Liver (tissue), 9 donors: ENCODE results near the gene SDK2. TPM values are rescaled to one million over a fixed set of nuclear protein-coding genes. Genes with fewer than 3 reads are reported as not detected.

ENCODE experiments used
- DNase-seq: peaks from one replicate; pipeline ENCODE4 v3.0.0-alpha.2; 2017; ENCODE audit warnings: low spot score
- H3K27ac ChIP-seq, 2 donors: one replicate each; pipeline ENCODE4 v1.7.0; 2013; ENCODE audit warnings: inconsistent platforms in 2 of 2, low read length in 2 of 2, control low read depth in 1 of 2, low read depth in 1 of 2, mild to moderate bottlenecking in 1 of 2
- H3K27me3 ChIP-seq, 4 donors: one replicate each; pipeline versions ENCODE4 v1.6.1 to v1.7.0; 2013; ENCODE audit warnings: low read length in 3 of 4, inconsistent platforms in 1 of 4, mild to moderate bottlenecking in 1 of 4, moderate library complexity in 1 of 4; ENCODE audit not compliant: control insufficient read depth in 4 of 4, insufficient read depth in 4 of 4
- H3K36me3 ChIP-seq, 4 donors: one replicate each; pipeline versions ENCODE4 v1.6.1 to v1.7.0; 2013; ENCODE audit warnings: low read length in 3 of 4, mild to moderate bottlenecking in 3 of 4, low read depth in 1 of 4, moderate library complexity in 1 of 4; ENCODE audit not compliant: control insufficient read depth in 4 of 4, insufficient read depth in 3 of 4
- H3K4me1 ChIP-seq, 4 donors: one replicate each; pipeline versions ENCODE4 v1.6.1 to v1.7.0; 2013; ENCODE audit warnings: low read length in 3 of 4, mild to moderate bottlenecking in 3 of 4, moderate library complexity in 1 of 4; ENCODE audit not compliant: control insufficient read depth in 4 of 4, insufficient read depth in 4 of 4
- H3K4me3 ChIP-seq, 3 donors: one replicate each; pipeline versions ENCODE4 v1.6.1 to v1.7.0; 2013; ENCODE audit warnings: low read length in 3 of 3, control low read depth in 1 of 3, low read depth in 1 of 3, mild to moderate bottlenecking in 1 of 3
- H3K9ac ChIP-seq, 2 donors: one replicate each; pipeline ENCODE4 v1.7.0; 2013; ENCODE audit warnings: low read length in 2 of 2, mild to moderate bottlenecking in 2 of 2, moderate library complexity in 2 of 2, control low read depth in 1 of 2, low read depth in 1 of 2
- H3K9me3 ChIP-seq, 4 donors: one replicate each; pipeline versions ENCODE4 v1.6.1 to v1.7.0; 2013; ENCODE audit warnings: low read length in 3 of 4; ENCODE audit not compliant: control insufficient read depth in 4 of 4
- EGR1 ChIP-seq, 2 donors: IDR thresholded peaks; 2 replicates each; pipeline ENCODE4 v1.6.1; 2016 to 2018; ENCODE audit warnings: antibody characterized with exemption in 2 of 2, low read depth in 2 of 2
- FOXA1 ChIP-seq: IDR thresholded peaks from 2 replicates; pipeline ENCODE4 v1.6.1; 2016; ENCODE audit warnings: antibody characterized with exemption
- FOXA2 ChIP-seq: IDR thresholded peaks from 2 replicates; pipeline ENCODE4 v1.6.1; 2016; ENCODE audit warnings: antibody characterized with exemption
- GABPA ChIP-seq, 2 donors: IDR thresholded peaks in 1 of 2; conservative IDR thresholded peaks in 1 of 2; 2 replicates each; pipeline ENCODE4 v1.6.1; 2016; ENCODE audit warnings: antibody characterized with exemption in 2 of 2, mild to moderate bottlenecking in 1 of 2, moderate library complexity in 1 of 2
- HNF4A ChIP-seq, 2 donors: conservative IDR thresholded peaks; 2 replicates each; pipeline ENCODE4 v1.6.1; 2016; ENCODE audit warnings: antibody characterized with exemption in 2 of 2, mild to moderate bottlenecking in 2 of 2
- HNF4G ChIP-seq: IDR thresholded peaks from 2 replicates; pipeline ENCODE4 v1.6.1; 2016; ENCODE audit warnings: antibody characterized with exemption
- JUND ChIP-seq, 2 donors: IDR thresholded peaks; 2 replicates each; pipeline ENCODE4 v1.6.1; 2016; ENCODE audit warnings: antibody characterized with exemption in 2 of 2
- NR2F2 ChIP-seq: IDR thresholded peaks from 2 replicates; pipeline ENCODE4 v1.6.1; 2016; ENCODE audit warnings: antibody characterized with exemption
- RAD21 ChIP-seq, 2 donors: IDR thresholded peaks; 2 replicates each; pipeline ENCODE4 v1.6.1; 2016; ENCODE audit warnings: antibody characterized with exemption in 2 of 2, mild to moderate bottlenecking in 2 of 2
- RXRA ChIP-seq, 2 donors: IDR thresholded peaks; 2 replicates each; pipeline ENCODE4 v1.6.1; 2017 to 2018; ENCODE audit warnings: antibody characterized with exemption in 2 of 2, mild to moderate bottlenecking in 1 of 2
- SP1 ChIP-seq: IDR thresholded peaks from 2 replicates; pipeline ENCODE4 v1.6.1; 2018; ENCODE audit warnings: antibody characterized with exemption, mild to moderate bottlenecking
- TAF1 ChIP-seq: conservative IDR thresholded peaks from 2 replicates; pipeline ENCODE4 v1.6.1; 2016; ENCODE audit warnings: antibody characterized with exemption, mild to moderate bottlenecking
- YY1 ChIP-seq: IDR thresholded peaks from 2 replicates; pipeline ENCODE4 v1.6.1; 2016; ENCODE audit warnings: antibody characterized with exemption, mild to moderate bottlenecking
- WGBS: extraction: QIAGEN DNeasy Blood & Tissue Kit; methylation state at CpG from one replicate; pipeline ENCODE4 v1.1.7; 2013; 5-methylcytosine and 5-hydroxymethylcytosine counted together
- polyA plus RNA-seq, 2 donors: library from polyadenylated mRNA; stranded (reverse) in 1 of 2; unstranded in 1 of 2; fragments of 200-250 nt in 1 of 2; fragments of >200 nt in 1 of 2; fragmentation: Nextera tagmentation in 1 of 2; extraction: Ambion mirVana in 1 of 2; gene quantifications; one replicate each; pipeline versions ENCODE4 v1.2.1 to v1.2.3, GENCODE V29; 2013 to 2015
- total RNA-seq, 2 donors: library from RNA; depleted of rRNA; stranded (reverse); fragments of >200 nt; gene quantifications; one replicate each; pipeline ENCODE4 v1.2.3, GENCODE V29; 2014
- TF ChIP-seq, protein P1 (sequence below): IDR thresholded peaks from 2 replicates; pipeline ENCODE4 v1.6.1; 2016; ENCODE audit warnings: antibody characterized with exemption
- TF ChIP-seq, protein P2 (sequence below): IDR thresholded peaks from 2 replicates; pipeline ENCODE4 v1.6.1; 2016; ENCODE audit warnings: antibody characterized with exemption
- TF ChIP-seq, protein P3 (sequence below): IDR thresholded peaks from 2 replicates; pipeline ENCODE4 v1.6.1; 2016; ENCODE audit warnings: antibody characterized with exemption, mild to moderate bottlenecking
- TF ChIP-seq, protein P4 (sequence below): IDR thresholded peaks from 2 replicates; pipeline ENCODE4 v1.6.1; 2016; ENCODE audit warnings: antibody characterized with exemption
- TF ChIP-seq, protein P5 (sequence below): fragments of 150-350 bp; IDR thresholded peaks from 2 replicates; pipeline ENCODE4 v1.5.1; 2017; ENCODE audit warnings: improper control_type of control experiment, low read depth, low read length; ENCODE audit not compliant: missing input control
- donor health status: healthy.
- donor health status: healthy.
- donor health status: healthy.
- donor health status: healthy.
- donor health status: healthy.

SDK2 gene
- total and polyA plus RNA-seq, 4 donors: 0.05 to 0.42 (median 0.10) TPM

DNA sequence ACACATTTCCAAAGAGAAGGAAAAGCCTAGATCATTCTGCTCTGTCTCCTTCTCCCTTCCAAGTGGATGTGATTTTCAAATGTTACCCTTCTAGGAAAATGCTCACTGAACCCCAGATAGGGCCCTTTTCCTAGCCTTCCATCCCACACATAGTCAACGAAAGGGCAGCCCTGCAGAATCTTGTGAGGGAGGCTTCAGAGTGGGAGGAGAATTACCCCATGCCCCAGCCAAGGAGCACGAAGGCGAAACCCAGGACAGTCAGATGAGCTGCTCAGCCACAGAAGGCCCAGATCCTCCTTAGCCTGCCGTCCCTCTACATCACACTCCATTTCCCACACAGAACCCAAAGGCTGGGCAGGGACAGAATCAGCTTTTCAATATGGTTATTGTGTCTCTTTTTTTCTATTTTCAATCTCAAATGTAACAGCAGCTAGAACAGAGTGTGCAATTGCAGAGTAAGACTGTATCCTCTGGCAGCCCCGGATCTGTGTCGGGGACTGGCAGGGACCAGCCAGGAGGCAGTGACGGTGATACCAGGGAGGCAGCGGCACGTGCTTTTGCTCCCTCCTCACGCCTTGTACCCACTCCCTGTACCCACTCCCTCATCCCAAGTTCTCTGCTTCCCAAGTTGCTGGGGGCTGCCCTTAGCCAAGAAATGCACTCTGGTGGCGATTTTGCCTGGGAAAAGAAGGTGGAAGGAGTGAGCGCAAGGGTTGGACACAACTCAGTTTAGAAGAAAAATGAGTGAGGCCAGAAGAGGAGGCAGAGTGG, 3.7 kb upstream of the SDK2 start:
- 77% methylated on average over 12 of the region's 12 CpGs for WGBS
- TF ChIP-seq, protein P1, sequence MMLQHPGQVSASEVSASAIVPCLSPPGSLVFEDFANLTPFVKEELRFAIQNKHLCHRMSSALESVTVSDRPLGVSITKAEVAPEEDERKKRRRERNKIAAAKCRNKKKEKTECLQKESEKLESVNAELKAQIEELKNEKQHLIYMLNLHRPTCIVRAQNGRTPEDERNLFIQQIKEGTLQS: no peak
- TF ChIP-seq SP1: no peak
- no peak for TF ChIP-seq FOXA2
- no peak for TF ChIP-seq HNF4A (conservative IDR thresholded peaks at IDR 0.05)
- TF ChIP-seq JUND (IDR thresholded peaks at IDR 0.05): no peak
- no peak for TF ChIP-seq HNF4G
- no peak for TF ChIP-seq NR2F2
- TF ChIP-seq EGR1 (IDR thresholded peaks at IDR 0.05; ENCODE audit: low read depth in 2 of 2): no peak
- no peak for TF ChIP-seq RXRA (IDR thresholded peaks at IDR 0.05)
- no peak for TF ChIP-seq RAD21 (IDR thresholded peaks at IDR 0.05)
- TF ChIP-seq, protein P2, sequence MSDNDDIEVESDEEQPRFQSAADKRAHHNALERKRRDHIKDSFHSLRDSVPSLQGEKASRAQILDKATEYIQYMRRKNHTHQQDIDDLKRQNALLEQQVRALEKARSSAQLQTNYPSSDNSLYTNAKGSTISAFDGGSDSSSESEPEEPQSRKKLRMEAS: no peak
- TF ChIP-seq FOXA1: no peak
- no peak for TF ChIP-seq TAF1
- TF ChIP-seq, protein P3, sequence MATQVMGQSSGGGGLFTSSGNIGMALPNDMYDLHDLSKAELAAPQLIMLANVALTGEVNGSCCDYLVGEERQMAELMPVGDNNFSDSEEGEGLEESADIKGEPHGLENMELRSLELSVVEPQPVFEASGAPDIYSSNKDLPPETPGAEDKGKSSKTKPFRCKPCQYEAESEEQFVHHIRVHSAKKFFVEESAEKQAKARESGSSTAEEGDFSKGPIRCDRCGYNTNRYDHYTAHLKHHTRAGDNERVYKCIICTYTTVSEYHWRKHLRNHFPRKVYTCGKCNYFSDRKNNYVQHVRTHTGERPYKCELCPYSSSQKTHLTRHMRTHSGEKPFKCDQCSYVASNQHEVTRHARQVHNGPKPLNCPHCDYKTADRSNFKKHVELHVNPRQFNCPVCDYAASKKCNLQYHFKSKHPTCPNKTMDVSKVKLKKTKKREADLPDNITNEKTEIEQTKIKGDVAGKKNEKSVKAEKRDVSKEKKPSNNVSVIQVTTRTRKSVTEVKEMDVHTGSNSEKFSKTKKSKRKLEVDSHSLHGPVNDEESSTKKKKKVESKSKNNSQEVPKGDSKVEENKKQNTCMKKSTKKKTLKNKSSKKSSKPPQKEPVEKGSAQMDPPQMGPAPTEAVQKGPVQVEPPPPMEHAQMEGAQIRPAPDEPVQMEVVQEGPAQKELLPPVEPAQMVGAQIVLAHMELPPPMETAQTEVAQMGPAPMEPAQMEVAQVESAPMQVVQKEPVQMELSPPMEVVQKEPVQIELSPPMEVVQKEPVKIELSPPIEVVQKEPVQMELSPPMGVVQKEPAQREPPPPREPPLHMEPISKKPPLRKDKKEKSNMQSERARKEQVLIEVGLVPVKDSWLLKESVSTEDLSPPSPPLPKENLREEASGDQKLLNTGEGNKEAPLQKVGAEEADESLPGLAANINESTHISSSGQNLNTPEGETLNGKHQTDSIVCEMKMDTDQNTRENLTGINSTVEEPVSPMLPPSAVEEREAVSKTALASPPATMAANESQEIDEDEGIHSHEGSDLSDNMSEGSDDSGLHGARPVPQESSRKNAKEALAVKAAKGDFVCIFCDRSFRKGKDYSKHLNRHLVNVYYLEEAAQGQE: no peak
- no peak for TF ChIP-seq YY1
- TF ChIP-seq, protein P4, sequence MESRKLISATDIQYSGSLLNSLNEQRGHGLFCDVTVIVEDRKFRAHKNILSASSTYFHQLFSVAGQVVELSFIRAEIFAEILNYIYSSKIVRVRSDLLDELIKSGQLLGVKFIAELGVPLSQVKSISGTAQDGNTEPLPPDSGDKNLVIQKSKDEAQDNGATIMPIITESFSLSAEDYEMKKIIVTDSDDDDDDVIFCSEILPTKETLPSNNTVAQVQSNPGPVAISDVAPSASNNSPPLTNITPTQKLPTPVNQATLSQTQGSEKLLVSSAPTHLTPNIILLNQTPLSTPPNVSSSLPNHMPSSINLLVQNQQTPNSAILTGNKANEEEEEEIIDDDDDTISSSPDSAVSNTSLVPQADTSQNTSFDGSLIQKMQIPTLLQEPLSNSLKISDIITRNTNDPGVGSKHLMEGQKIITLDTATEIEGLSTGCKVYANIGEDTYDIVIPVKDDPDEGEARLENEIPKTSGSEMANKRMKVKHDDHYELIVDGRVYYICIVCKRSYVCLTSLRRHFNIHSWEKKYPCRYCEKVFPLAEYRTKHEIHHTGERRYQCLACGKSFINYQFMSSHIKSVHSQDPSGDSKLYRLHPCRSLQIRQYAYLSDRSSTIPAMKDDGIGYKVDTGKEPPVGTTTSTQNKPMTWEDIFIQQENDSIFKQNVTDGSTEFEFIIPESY: no peak
- no peak for TF ChIP-seq GABPA (IDR thresholded peaks at IDR 0.05 in 1 of 2, conservative IDR thresholded peaks at IDR 0.05 in 1 of 2)
- TF ChIP-seq, protein P5, sequence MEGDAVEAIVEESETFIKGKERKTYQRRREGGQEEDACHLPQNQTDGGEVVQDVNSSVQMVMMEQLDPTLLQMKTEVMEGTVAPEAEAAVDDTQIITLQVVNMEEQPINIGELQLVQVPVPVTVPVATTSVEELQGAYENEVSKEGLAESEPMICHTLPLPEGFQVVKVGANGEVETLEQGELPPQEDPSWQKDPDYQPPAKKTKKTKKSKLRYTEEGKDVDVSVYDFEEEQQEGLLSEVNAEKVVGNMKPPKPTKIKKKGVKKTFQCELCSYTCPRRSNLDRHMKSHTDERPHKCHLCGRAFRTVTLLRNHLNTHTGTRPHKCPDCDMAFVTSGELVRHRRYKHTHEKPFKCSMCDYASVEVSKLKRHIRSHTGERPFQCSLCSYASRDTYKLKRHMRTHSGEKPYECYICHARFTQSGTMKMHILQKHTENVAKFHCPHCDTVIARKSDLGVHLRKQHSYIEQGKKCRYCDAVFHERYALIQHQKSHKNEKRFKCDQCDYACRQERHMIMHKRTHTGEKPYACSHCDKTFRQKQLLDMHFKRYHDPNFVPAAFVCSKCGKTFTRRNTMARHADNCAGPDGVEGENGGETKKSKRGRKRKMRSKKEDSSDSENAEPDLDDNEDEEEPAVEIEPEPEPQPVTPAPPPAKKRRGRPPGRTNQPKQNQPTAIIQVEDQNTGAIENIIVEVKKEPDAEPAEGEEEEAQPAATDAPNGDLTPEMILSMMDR: no peak
- H3K27me3 ChIP-seq: peaks cover 2 to 20% (median 13%) of the 10 kb centered on the region in 4 donors

More for the DNA sequence above, 3.7 kb upstream of the SDK2 start:
- Histone ChIP-seq H3K9me3 (no peaks in the 10 kb centered on the region), H3K36me3 (no peaks in the 10 kb centered on the region), H3K4me1 (peaks cover 4 to 24% (median 11%) of the 10 kb centered on the region in 4 donors), H3K9ac (no peak overlapping the region), H3K27ac (no peak overlapping the region), H3K4me3 (no peak overlapping the region)
- DNase-seq: no peak
